HG03108 (cell line): Measurements from ENCODE around the gene MTURN.

ENCODE experiments used
- ATAC-seq: cut with Tn5 transposase; IDR thresholded peaks from one replicate; pipeline ENCODE4 v1.9.1; 2021; ENCODE audit warnings: moderate library complexity; ENCODE audit not compliant: unreplicated experiment

Gene MTURN

GRCh38 chr7:30159698-30160143 lies 24.9 kb downstream of the MTURN start:
- ATAC-seq: no peak

GRCh38 chr7:30160329-30160728 lies 25.5 kb downstream of the MTURN start:
- no peak for ATAC-seq

GRCh38 chr7:30162133-30162532 lies 27.3 kb downstream of the MTURN start:
- no peak for ATAC-seq

GRCh38 chr7:30162622-30163124 lies 27.9 kb downstream of the MTURN start:
- ATAC-seq: no peak

GRCh38 chr7:30163231-30163894 lies 28.6 kb downstream of the MTURN start:
- ATAC-seq: peak; percentile 38

- peak; percentile 36 for ATAC-seq
Measured at GRCh38 chr7:30164567-30164966, 29.8 kb downstream of the MTURN start.

- ATAC-seq: no peak
Measured at GRCh38 chr7:30165590-30165989, 30.8 kb downstream of the MTURN start.

- ATAC-seq: no peak
Measured at GRCh38 chr7:30166155-30166840, 31.5 kb downstream of the MTURN start.

GRCh38 chr7:30166841-30167235 lies 32.1 kb downstream of the MTURN start:
- no peak for ATAC-seq

GRCh38 chr7:30167901-30168300 lies 33.1 kb downstream of the MTURN start:
- no peak for ATAC-seq

- ATAC-seq: no peak
Measured at GRCh38 chr7:30168835-30169573, 34.2 kb downstream of the MTURN start.

- ATAC-seq: no peak
Measured at GRCh38 chr7:30169579-30169978, 34.8 kb downstream of the MTURN start.

- no peak for ATAC-seq
Measured at GRCh38 chr7:30170476-30171205, 35.9 kb downstream of the MTURN start.

GRCh38 chr7:30171766-30172447 lies 37.1 kb downstream of the MTURN start:
- no peak for ATAC-seq

- ATAC-seq: no peak
Measured at GRCh38 chr7:30172451-30172850, 37.7 kb downstream of the MTURN start.

- no peak for ATAC-seq
Measured at GRCh38 chr7:30173058-30173897, 38.5 kb downstream of the MTURN start.

- no peak for ATAC-seq
Measured at GRCh38 chr7:30175180-30175579, 40.4 kb downstream of the MTURN start.

GRCh38 chr7:30175636-30176147 lies 40.9 kb downstream of the MTURN start:
- ATAC-seq: no peak

GRCh38 chr7:30176463-30177109 lies 41.8 kb downstream of the MTURN start:
- ATAC-seq: peak; percentile 57
